ENCODE results near the gene PPP2R5B.

Gene PPP2R5B

GRCh38 chr11:64888729-64889511 lies 35.6 kb upstream of the PPP2R5B start:
- no peak for DNase-seq (ENCODE audit: low spot score)

GRCh38 chr11:64890522-64890939 lies 34.0 kb upstream of the PPP2R5B start:
- DNase-seq (ENCODE audit: low spot score): no peak

GRCh38 chr11:64891215-64891848 lies 33.2 kb upstream of the PPP2R5B start:
- DNase-seq (ENCODE audit: low spot score): no peak

- no peak for DNase-seq (ENCODE audit: low spot score)
These were observed 32.6 kb upstream of the PPP2R5B start for GRCh38 chr11:64891880-64892279.

- no peak for DNase-seq (ENCODE audit: low spot score)
These were observed 32.1 kb upstream of the PPP2R5B start for GRCh38 chr11:64892411-64892831.

GRCh38 chr11:64892838-64893193 lies 31.7 kb upstream of the PPP2R5B start:
- DNase-seq (ENCODE audit: low spot score): no peak

- no peak for DNase-seq (ENCODE audit: low spot score)
These were observed 31.1 kb upstream of the PPP2R5B start for GRCh38 chr11:64893194-64894069.

GRCh38 chr11:64894070-64894811 lies 30.2 kb upstream of the PPP2R5B start:
- DNase-seq (ENCODE audit: low spot score): peak; percentile 88

GRCh38 chr11:64894812-64895452 lies 29.6 kb upstream of the PPP2R5B start:
- no peak for DNase-seq (ENCODE audit: low spot score)

- no peak for DNase-seq (ENCODE audit: low spot score)
These were observed 28.0 kb upstream of the PPP2R5B start for GRCh38 chr11:64896448-64897022.

GRCh38 chr11:64897381-64898075 lies 27.0 kb upstream of the PPP2R5B start:
- no peak for DNase-seq (ENCODE audit: low spot score)

- no peak for DNase-seq (ENCODE audit: low spot score)
These were observed 26.4 kb upstream of the PPP2R5B start for GRCh38 chr11:64898076-64898445.

GRCh38 chr11:64898541-64898940 lies 25.9 kb upstream of the PPP2R5B start:
- no peak for DNase-seq (ENCODE audit: low spot score)

- DNase-seq (ENCODE audit: low spot score): no peak
These were observed 24.2 kb upstream of the PPP2R5B start for GRCh38 chr11:64900263-64900678.

GRCh38 chr11:64900774-64901173 lies 23.7 kb upstream of the PPP2R5B start:
- DNase-seq (ENCODE audit: low spot score): no peak

GRCh38 chr11:64902102-64902900 lies 22.2 kb upstream of the PPP2R5B start:
- no peak for DNase-seq (ENCODE audit: low spot score)

GRCh38 chr11:64903291-64903833 lies 21.1 kb upstream of the PPP2R5B start:
- DNase-seq (ENCODE audit: low spot score): no peak

GRCh38 chr11:64905516-64906313 lies 18.8 kb upstream of the PPP2R5B start:
- DNase-seq (ENCODE audit: low spot score): no peak

GRCh38 chr11:64906314-64906635 lies 18.2 kb upstream of the PPP2R5B start:
- no peak for DNase-seq (ENCODE audit: low spot score)

All from AG08396 (cell line).